SKM-1 treated with dmso at 0.1 percent for 144 hours (cell line): Measurements from ENCODE around the gene MTA3.
"Not testable (repeated sequence)": the region's sequence is repeated elsewhere in the genome, so short reads cannot be mapped to it uniquely, and the experiment has no call there.

Source experiments
- DNase-seq: peaks from one replicate; lab custom pipeline; 2025; ENCODE audit not compliant: unreplicated experiment; lab: John Stamatoyannopoulos, UW

MTA3 gene

GRCh38 chr2:42606166-42606565 lies 37.7 kb downstream of the MTA3 start:
- not testable (repeated sequence) for DNase-seq

GRCh38 chr2:42607101-42607637 lies 38.7 kb downstream of the MTA3 start:
- DNase-seq: no peak

GRCh38 chr2:42613281-42614064 lies 45.0 kb downstream of the MTA3 start:
- DNase-seq: no peak

GRCh38 chr2:42614838-42615237 lies 46.4 kb downstream of the MTA3 start:
- DNase-seq: no peak

- no peak for DNase-seq
Observed at GRCh38 chr2:42618116-42618515, 49.7 kb downstream of the MTA3 start.

GRCh38 chr2:42618972-42619371 lies 50.5 kb downstream of the MTA3 start:
- no peak for DNase-seq

- DNase-seq: not testable (repeated sequence)
Observed at GRCh38 chr2:42621626-42622025, 53.2 kb downstream of the MTA3 start.

GRCh38 chr2:42622943-42623676 lies 54.7 kb downstream of the MTA3 start:
- no peak for DNase-seq

GRCh38 chr2:42624047-42624446 lies 55.6 kb downstream of the MTA3 start:
- no peak for DNase-seq

GRCh38 chr2:42628024-42628423 lies 59.6 kb downstream of the MTA3 start:
- not testable (repeated sequence) for DNase-seq

GRCh38 chr2:42636934-42637333 lies 68.5 kb downstream of the MTA3 start:
- no peak for DNase-seq

GRCh38 chr2:42638080-42638784 lies 69.8 kb downstream of the MTA3 start:
- DNase-seq: no peak

- DNase-seq: no peak
Observed at GRCh38 chr2:42639340-42640077, 71.1 kb downstream of the MTA3 start.

GRCh38 chr2:42640261-42640660 lies 71.8 kb downstream of the MTA3 start:
- no peak for DNase-seq

GRCh38 chr2:42642371-42642770 lies 73.9 kb downstream of the MTA3 start:
- DNase-seq: not testable (repeated sequence)

GRCh38 chr2:42645551-42645950 lies 77.1 kb downstream of the MTA3 start:
- DNase-seq: no peak

GRCh38 chr2:42648796-42649195 lies 80.4 kb downstream of the MTA3 start:
- DNase-seq: no peak

- DNase-seq: no peak
Observed at GRCh38 chr2:42651057-42651456, 82.6 kb downstream of the MTA3 start.

GRCh38 chr2:42652086-42652485 lies 83.7 kb downstream of the MTA3 start:
- no peak for DNase-seq

- no peak for DNase-seq
Observed at GRCh38 chr2:42653039-42653438, 84.6 kb downstream of the MTA3 start.

GRCh38 chr2:42653908-42654445 lies 85.5 kb downstream of the MTA3 start:
- DNase-seq: no peak
